ENCODE data around the gene SUDS3. TPM values are rescaled to one million over a fixed set of nuclear protein-coding genes. Genes with fewer than 3 reads are reported as not detected.

The SUDS3 gene
- total and polyA plus RNA-seq, 10 of the 15 experiments (the other 5 are each of a cell fraction or from before 2014, with no cell fraction given) = 5.2 to 42.8 (median 21.7) TPM

- TF ChIP-seq HSF1 (IDR thresholded peaks at IDR 0.05; ENCODE audit: low read depth, low read length) (no peak), RBBP5 (conservative IDR thresholded peaks at IDR 0.05) (no peak), CUX1 (IDR thresholded peaks at IDR 0.05; ENCODE audit: insufficient replicate concordance, low read depth, low read length) (no peak), TAF1 (IDR thresholded peaks at IDR 0.05; ENCODE audit: borderline replicate concordance, low read depth, low read length) (no peak), KDM1A (IDR thresholded peaks at IDR 0.05; ENCODE audit: borderline replicate concordance) (no peak)
These were observed 41.6 kb downstream of the SUDS3 start (continued) for GRCh38 chr12:118417942-118418341.
